ENCODE results near the gene LAG3.
A peak's percentile ranks its signal among the peaks of the same experiment; 100 is the strongest.

LAG3 gene

DNA sequence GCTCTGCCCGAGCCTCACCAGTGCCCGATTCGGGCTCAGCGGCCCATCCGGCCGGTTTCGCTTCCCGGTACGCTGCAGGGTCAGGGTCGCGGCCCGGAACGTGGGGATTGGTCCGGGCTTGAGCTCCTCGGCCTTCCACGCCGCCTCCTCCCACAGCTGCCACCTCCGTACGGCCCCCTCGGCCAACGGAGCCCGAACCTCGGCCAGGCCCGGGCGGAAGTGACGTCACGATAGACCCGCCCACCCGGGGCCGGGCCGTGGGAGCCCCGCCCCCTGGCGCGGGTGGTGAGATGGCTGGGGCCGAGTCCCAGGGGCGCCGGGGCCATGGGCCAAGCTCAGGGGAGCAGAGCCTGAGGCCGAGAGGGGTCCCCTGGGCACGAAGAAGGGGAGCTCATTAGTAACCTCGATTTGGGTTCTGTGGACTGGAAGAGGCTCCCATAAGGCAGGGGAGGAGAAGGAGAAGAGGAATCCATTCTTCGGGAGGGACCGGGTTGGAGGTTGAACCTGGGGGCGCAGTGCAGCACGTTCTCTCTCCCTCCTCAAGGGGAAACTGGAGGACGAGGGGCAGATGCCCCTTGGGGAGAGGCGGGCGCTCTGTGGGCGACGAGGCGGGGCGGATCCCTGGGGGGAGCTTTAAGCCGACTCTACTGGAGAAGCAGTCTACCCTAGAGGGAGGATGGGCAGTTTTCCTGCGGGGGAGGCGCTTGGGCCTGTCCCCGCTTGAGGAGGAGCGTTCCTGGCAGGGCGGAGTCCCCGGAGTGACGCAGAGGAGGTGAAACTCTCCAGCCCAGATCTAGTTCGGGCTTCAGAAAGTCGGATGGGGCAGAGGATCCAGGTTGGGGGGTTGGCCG lies 19.2 kb upstream of the LAG3 start, which contains the start of gene MLF2:
TSS of gene MLF2 (minus strand) at position 221 of the 851 bp plus-strand sequence. CDS start 807 bp downstream, outside the sequence.
- peak within 1 kb of the TSS; percentile 89 for H3K4me3 ChIP-seq (ENCODE audit: low read depth, low read length)

DNA sequence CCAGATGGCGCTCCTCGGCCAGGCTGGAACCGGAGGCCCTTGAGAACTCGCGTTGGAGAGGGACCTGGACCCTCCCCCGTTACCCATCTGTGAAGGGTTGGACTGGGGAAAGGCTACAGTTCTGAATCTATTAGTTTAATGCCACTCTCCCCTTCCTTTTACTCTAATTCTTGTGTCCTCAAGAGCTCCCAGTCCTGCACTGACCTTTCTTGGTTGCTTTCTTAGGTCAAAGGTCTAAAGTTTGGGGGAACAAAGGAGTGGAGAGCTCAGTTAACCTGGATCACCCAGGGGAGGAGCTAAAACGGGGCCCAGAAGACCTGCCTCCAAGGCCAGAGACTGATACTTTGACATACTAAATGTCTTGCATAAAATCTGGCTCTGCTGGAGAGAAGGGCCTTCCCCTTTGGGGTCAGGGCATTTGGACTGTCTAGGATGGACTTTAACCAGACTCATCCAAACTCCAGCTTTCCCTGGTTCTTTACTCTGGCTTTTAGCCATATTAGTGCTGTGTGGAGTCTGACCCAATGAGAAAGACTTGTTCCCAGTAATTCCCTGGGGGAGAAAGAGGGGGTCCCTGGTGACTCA lies 18.5 kb upstream of the LAG3 start:
- no peak overlapping the region for H3K4me3 ChIP-seq (ENCODE audit: low read depth, low read length)

DNA sequence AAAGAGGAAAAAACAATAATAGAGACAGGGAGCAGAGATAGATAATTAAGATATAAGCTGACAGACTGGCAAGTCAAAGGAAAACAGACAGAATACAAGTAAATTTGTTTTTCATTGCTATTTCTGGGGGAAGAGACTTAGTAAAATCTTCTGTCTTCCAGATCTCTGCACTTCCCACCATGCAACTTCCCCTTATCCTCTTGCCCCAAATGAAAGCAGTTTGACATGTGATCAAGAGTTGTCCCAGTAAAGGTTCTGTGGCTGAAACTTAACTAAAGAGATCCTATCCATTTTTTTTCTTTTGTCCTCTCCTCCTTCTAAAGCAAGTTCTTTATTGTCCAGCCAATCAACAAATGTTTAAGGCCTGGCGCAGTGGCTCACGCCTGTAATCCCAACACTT lies 17.9 kb upstream of the LAG3 start:
- H3K4me3 ChIP-seq (ENCODE audit: low read depth, low read length) = no peak overlapping the region

DNA sequence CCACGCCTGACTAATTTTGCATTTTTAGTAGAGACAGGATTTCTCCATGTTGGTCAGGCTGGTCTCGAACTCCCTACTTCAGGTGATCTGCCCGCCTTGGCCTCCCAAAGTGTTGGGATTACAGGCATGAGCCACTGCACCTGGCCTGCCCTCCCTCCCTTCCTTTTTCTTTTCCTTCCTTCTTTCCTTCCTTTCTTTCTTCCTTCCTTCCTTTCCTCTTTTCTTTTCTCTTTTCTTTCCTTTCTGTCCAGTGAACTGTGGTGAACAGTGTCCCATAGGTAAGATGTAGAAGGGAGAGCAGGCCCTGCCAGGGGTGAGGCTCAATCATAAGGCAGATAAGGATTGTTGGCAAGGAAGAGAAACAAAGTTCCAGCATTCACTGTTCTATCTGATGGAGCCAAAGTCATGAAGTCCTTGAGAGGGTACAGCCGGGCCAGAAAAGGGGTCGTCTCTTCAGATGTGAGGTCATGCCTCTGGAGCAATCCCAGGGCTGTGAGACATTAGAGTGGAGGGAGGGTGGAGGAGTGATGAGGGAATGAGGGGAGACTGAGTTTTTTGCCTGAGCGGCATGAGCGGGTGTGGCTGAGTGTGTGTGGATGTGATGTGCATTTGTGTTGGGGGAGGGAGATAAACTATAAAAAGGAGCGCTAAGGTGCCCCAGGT lies 15.2 kb upstream of the LAG3 start:
- no peak overlapping the region for H3K4me3 ChIP-seq (ENCODE audit: low read depth, low read length)

DNA sequence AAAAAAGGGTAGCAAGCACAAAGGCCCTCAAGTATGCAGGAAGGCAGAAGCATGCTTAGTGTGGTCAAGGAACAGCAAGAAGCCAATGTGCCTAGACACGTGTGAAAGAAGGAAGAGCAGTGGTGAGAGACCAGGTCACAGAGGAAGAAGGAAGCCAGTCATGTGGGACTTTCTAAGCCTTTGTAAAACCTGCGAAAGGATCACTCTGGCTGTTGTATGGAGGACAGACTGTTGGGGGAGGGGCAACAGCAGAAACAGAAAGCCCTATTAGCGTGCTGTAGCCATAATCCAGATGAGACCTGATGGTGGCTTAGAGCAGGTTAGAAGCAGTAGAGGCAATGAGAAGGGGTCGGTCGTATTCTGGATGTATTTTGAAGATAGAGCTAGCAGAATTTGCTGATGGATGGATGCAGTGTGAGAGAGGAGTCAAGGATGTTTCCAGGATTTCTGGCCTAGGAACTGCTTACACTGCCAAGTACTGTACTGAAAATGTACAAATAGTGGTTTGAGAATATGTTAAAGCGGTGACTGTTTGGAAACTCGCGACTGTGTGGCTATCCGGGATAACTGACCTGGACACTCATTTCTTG lies 13.7 kb upstream of the LAG3 start:
- no peak overlapping the region for H3K4me3 ChIP-seq (ENCODE audit: low read depth, low read length)

DNA sequence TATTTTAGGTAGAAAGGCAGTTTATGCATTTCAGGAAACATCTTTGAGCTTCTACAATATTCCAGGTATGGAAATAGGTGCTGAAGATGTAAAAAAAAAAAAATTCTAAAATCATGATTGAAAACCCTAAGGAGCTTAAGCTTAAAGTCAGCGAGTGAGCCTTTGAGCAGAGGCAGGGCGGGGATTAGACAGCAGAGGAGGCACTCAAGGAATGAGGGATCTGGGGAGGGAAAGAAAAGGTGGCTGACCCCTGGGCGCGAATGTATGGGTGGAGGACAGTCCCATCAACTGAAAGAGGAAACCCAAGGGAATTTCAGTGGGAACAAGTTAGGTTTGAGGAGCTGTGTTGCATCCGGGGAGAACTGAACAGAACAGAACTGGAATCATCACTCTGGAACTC lies 12.6 kb upstream of the LAG3 start:
- no peak overlapping the region for H3K4me3 ChIP-seq (ENCODE audit: low read depth, low read length)

DNA sequence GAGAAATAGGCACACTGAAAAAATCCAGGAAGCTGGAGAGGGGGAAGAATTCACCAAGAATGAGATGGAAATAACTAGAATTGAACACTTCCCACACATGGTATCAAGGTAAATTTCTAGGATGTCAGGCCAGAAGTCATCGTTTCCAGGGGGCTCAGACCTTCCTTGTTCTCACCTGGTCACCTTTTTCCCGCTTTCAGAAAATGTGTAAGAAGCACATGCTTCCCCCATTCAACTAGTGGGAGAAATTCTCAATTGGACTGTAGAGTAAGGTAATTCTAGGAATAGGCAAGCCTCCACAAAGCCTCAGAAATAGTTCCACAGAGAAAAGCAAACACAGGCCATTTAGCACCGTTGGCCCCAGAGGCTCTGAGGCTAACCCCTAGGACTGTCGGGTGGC lies 8.9 kb upstream of the LAG3 start:
- no peak overlapping the region for H3K4me3 ChIP-seq (ENCODE audit: low read depth, low read length)

DNA sequence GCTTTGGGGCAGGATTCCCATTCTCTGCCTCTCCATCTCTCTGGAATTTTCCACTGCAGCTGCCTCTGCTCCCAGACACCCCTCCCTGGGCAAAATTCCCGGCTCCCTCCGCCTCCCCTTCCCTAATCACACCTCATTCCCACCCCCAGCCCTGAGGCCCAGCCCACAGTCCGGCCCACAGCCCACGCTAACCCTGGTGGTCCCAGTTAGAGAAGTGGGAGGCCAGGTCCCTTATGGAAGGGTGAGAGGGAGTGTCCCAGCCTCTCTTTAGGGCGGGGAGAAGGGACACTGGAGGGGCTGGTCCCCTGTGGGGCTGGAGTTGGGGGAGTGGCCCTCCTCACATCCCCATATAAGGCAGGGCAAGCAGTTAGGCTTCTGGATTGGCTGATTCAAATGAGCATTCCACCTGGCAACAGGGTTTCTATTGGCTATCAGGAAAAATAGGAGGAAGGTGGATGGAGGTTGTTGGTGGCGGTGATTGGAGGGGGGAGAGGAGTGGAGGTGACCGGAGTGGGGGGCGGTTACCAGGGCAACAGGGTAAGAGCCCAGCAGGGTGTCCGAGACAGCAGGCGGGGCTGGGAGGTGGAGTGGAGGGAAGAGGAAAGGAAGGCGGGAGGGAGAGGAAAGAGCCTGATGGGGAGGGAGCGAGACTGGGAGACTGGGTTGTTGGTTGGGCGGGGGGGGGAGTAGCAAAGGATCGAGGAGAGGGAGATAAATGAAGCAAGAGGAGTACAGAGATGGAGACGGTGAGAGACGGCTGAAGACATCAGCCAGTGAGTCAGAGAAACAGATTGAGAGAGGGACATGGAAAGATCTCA lies 8.1 kb upstream of the LAG3 start:
- no peak overlapping the region for H3K4me3 ChIP-seq (ENCODE audit: low read depth, low read length)

DNA sequence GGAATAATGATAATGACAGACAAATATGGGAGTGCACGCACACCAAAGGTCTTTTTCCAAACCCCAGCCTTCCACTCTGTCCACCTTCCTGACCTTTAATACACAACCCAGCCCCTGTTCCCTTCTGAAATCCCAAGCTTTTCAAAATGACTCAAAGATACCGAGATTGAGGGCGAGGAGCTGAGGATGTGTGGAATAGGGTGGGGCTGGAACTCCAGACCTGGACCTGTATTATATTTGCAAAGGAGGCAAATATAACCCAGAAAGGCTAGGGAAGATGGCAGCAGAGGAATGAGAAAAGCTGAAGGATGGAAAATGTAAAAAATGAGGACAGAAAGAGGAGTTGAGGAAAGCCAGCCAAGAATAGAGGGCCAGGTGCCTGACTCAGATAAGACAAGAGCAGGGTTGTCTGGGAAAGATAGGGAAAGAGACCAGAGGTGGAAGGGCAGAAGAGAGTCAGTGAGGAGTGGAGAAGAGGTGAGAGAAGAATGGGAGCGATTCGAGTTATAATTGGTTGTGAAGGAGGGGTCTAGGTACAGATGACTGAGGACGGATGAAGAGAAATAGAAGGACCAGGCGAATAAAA lies 7.2 kb upstream of the LAG3 start:
- H3K4me3 ChIP-seq (ENCODE audit: low read depth, low read length) = peak overlapping the region; percentile 72

DNA sequence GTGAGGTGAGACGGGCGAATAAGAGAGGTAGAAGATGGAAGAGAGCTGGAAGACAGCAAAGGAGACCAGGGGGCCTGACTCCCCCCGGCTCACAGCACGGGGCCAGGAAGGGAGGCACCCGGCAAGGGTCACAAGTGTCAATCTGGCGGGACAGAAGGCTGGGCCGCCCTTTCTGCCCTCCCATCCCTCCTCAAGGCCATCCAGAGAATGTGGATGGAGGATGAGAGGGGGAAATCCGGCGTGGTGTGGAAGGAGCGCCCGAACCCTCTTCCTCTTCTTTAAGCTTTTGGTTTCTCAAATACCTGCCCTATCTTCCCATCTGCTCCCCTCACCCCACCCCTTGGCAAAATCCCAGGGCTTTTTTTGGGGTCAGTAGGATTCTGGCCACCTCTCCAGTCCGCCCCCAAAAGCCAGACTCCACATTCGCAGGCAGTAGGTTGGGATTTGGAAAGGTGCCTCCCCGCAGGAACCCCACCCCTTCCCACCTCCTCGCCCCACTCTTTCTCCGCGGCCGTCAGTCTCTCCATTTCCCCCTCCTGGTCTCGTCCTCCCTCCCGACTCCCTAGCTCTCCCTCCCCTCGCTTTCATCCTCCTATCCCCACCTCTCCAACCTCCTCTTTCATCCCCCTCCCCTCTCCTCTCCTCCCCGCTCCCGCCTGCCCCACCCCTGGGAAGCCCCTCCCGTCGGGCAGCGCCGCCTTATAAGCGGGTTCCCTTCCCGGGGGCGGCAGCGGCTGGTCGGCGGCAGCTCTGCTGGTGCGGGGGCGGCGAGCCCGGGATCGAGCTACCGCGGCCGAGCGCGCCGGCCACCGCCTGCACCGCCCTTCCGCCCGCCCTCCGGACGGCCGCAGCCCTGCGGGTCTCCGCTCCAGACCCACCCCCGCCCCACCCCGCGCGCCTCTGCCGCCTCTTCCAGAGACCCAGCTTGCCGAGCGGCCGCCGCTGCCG lies 6.4 kb upstream of the LAG3 start, which contains the start of gene PTMS:
TSS of gene PTMS (plus strand) at position 730 of the 948 bp plus-strand sequence. CDS start 343 bp downstream, outside the sequence.
- H3K4me3 ChIP-seq (ENCODE audit: low read depth, low read length) = peak within 1 kb of the TSS; percentile 72

DNA sequence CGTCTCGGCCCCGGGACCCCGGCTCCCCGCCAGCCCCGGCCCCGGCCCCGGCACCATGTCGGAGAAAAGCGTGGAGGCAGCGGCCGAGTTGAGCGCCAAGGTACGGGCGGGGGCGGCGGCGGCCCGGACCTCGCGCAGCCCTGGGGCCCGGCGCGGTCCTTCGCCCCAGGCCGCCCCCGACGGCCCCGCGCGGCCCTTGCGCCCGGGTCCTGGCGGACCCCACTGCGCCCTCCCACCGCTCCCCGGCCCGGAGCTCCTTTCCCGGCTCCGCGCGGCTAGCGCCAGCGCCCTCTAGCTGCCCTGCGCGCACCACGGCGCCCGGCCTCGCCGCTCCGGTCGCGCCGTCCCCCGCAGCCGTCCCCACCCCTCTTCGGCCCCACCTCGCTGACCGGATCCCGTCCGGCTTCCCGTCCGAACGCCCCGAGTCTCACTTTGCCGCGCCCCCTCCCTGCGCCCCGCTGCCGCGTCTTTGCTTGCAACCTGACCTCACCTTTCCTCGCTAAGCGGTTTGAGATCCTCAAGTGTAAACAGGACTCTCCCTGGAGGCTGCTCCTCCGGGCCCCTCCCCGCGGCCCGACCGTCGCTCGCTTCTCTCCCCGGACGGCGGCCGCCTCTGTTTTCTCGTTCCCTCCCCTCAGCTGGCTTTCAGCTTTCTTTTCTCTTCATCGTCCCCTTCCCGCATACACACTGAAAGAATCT lies 5.5 kb upstream of the LAG3 start:
- H3K4me3 ChIP-seq (ENCODE audit: low read depth, low read length) = peak overlapping the region; percentile 72

DNA sequence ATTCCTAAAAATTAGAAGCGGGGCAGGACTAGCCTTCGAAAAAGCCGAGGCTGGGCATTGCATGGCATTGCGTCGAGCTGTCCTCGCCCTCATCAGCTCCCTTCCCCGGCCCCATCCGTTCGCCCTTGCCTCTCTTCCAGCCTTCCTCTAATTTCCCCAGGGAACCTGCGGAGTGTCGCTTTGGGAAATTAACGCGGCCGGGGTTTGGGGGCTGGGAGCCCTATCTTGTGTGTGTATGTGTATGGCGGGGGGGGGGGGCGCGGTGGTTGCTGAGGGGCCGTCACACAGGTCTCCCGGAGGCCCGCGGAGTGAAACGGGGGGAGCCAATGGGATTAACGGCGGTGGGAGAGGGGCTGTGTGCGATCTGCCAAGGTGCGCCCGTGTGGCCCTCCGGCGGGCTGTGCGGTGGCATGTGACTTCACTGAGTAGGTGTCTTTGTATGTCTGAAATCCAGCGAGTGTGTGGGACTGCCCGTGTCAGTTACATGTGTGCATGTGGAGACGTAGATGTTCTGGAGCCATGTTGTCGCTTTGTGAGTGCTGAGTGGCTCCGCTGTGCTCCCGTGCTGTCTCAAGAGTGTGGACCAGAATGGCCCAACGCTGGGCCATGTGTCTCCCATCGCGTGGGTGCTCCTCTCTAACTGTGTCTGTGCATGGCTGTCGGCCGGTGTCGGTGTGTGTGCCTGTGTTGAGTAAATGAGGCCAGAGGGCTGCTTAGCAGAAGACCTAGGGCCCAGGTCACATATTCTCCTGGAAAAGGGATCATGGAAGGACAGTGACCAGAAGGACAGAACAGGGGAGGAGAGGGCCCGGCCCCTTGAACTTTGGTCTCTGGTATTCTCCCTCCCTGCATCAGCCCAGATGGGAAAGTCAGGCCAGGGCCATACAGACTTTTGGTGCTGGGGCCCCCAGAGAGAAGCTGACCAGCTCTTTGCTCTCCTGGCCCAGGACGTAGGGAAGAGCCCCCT lies 4.7 kb upstream of the LAG3 start:
- H3K4me3 ChIP-seq (ENCODE audit: low read depth, low read length) = peak overlapping the region; percentile 72

DNA sequence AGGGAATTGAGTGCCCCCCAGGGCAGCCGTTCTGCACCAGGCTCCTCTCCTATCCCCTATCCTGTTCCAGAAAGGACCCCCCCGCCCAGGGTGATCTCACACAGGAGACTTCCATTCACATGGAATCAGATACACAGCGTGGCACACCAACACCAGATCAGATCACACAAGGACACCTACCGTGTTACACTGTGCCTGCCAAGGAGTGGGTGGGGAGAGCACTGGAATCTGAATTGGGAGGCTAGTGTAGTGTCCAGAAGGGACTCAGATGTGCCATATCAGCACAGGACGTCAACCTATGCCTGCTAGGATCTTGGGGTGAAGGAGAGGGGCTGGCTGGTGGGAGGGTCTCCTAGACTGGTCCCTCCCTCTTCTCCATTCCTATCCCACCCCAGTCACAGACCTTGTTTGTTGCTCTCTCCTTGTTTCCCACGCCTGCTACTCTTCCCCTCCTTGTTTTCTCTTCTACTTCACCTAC lies 3.8 kb upstream of the LAG3 start:
- peak overlapping the region; percentile 4 for H3K4me3 ChIP-seq (ENCODE audit: low read depth, low read length)

DNA sequence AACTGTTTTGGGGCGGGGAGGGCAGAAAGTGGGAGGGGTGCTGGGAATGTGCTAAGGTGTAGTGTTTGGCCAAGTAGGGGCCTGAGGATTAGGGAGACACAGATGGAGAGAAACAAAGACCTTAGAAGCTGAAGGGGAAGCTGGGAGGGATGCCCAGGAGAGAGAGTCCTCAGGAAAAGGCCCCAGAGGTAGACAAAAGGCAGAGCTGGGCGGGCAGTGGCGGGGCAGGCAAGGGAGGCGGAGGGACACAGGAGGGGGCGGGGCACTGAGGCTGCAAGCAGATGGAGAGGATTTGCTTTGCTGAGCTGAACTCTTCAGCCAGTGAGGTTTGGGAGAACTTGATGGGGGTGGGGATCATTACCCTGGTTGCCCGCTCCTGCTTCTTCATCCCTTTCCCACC lies 3.3 kb upstream of the LAG3 start:
- no peak overlapping the region for H3K4me3 ChIP-seq (ENCODE audit: low read depth, low read length)

DNA sequence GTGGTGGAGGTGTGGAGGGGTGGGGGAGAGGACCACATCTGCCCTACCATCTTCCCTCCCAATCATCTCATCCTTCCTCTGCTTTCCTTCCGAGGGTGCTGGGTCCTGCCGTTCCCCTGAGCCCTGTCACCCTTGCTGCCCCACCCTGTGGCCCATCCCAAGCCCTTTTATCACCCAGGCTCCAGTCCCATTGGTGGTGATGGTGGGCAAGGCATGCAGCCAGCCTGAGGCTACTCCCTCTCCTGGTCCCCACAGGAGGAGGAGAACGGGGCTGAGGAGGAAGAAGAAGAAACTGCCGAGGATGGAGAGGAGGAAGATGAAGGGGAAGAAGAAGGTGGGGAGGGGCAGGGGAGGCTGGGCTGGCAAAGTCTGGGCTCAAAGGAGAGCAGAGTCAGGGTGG lies 2.7 kb upstream of the LAG3 start:
- H3K4me3 ChIP-seq (ENCODE audit: low read depth, low read length) = no peak overlapping the region

DNA sequence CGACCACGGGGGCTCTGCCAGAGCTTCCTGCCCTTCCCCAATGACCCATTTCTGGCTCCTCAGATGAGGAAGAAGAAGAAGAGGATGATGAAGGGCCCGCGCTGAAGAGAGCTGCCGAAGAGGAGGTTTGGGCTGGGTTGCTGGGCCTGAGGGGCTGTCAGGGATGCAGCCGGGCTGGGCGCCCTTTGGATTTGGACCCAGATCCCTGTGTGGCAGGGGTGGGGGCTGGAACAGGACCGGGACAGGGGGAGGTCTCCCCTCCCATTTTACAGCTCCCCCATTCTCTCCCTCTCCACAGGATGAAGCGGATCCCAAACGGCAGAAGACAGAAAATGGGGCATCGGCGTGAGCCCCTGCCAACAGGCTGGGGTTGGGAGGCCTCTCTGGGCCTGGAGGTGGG lies 2.2 kb upstream of the LAG3 start:
- H3K4me3 ChIP-seq (ENCODE audit: low read depth, low read length) = no peak overlapping the region

DNA sequence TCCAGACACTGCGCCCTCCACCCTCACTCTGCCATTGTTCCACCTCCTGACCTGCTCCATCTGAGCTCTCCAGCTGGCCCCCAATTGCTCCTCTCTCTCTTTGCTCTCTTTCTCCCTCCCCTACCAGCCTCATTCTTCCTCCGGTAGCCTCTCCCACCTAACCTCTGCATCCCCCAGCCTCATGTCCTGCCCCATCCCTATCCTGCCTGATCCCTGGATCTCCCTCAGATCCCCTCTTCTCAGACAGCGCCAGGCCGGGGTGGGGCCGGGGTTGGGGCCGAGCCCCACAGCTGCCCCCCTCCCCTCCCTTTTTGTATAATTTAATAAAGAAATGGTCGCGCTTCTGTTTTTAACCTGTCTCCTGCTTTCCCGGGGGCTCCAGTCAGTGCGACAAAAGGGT lies 1.7 kb upstream of the LAG3 start:
- H3K4me3 ChIP-seq (ENCODE audit: low read depth, low read length) = no peak overlapping the region
